MCF 10A (cell line): ENCODE results near the gene XKR7. TPM values are rescaled to one million over a fixed set of nuclear protein-coding genes. Genes with fewer than 3 reads are reported as not detected.
A peak's percentile ranks its signal among the peaks of the same experiment; 100 is the strongest.

Source experiments
- BruUV-seq: library from RNA; stranded (reverse); fragments of 400-500 nt; replicated peaks from 2 replicates; lab custom pipeline; 2021; lab: Mats Ljungman, UMichigan
- CTCF ChIA-PET: fragments of 300-600 bp; sonication (Branson Sonifier 250); formaldehyde crosslinking; extraction: SDS; loops from one replicate; lab custom pipeline; 2021; ENCODE audit warnings: antibody characterized with exemption, inconsistent platforms; lab: Yijun Ruan, JAX
- POLR2A ChIA-PET: fragments of 300-600, 350-650 bp; sonication (Branson Sonifier 250); formaldehyde crosslinking; extraction: SDS; loops from one replicate; lab custom pipeline; 2020; ENCODE audit warnings: antibody characterized with exemption, inconsistent platforms; lab: Yijun Ruan, JAX
- DNase-seq: peaks from one replicate; pipeline ENCODE4 v3.0.0-alpha.2; 2018; ENCODE audit not compliant: unreplicated experiment
- H3K27ac Mint-ChIP-seq: one replicate; pipeline ENCODE4 v1.8.0; 2022; ENCODE audit warnings: mild to moderate bottlenecking, low read depth, mixed read lengths; ENCODE audit not compliant: unreplicated experiment
- H3K27me3 Mint-ChIP-seq: one replicate; pipeline ENCODE4 v1.8.0; 2022; ENCODE audit warnings: mixed read lengths; ENCODE audit not compliant: insufficient read depth, unreplicated experiment
- H3K36me3 Mint-ChIP-seq: one replicate; pipeline ENCODE4 v1.8.0; 2022; ENCODE audit warnings: mild to moderate bottlenecking, moderate library complexity, mixed read lengths; ENCODE audit not compliant: insufficient read depth, unreplicated experiment
- H3K4me1 Mint-ChIP-seq: one replicate; pipeline ENCODE4 v1.8.0; 2022; ENCODE audit warnings: mixed read lengths; ENCODE audit not compliant: insufficient read depth, unreplicated experiment
- H3K4me3 Mint-ChIP-seq: one replicate; pipeline ENCODE4 v1.8.0; 2022; ENCODE audit warnings: mild to moderate bottlenecking, moderate library complexity, mixed read lengths; ENCODE audit not compliant: unreplicated experiment
- H3K9me3 Mint-ChIP-seq: one replicate; pipeline ENCODE4 v1.8.0; 2022; ENCODE audit warnings: mixed read lengths; ENCODE audit not compliant: unreplicated experiment
- CTCF ChIP-seq: fragments of 200-600 bp; IDR thresholded peaks from one replicate; pipeline ENCODE4 v1.8.0; 2022; ENCODE audit warnings: antibody characterized with exemption, mild to moderate bottlenecking; ENCODE audit not compliant: unreplicated experiment
- intact Hi-C: fragments of 100-400 bp; cut with micrococcal nuclease; formaldehyde crosslinking; loops from 2 replicates; pipeline ENCODE4 v1.14.1; 2022
- total RNA-seq: library from RNA; stranded (reverse); gene quantifications from 2 replicates; pipeline ENCODE4 v1.2.3, GENCODE V29; 2022

Gene XKR7
- total RNA-seq, 1 experiment from 2014 or later: not detected

- DNase-seq: peak; percentile 97
- TSS peak; percentile 37 for BruUV-seq
- ChIA-PET CTCF (interaction anchor here (0.6 to 8.4 kb wide), 55 partner anchors 8 to 700 kb away, joined by 3 to 200 read pairs (median 6); partner anchors contain the start of gene XKR7), POLR2A (interaction anchor here (0.7 to 3.2 kb wide), 12 partner anchors 10 to 556 kb away, joined by 3 to 17 read pairs (median 4); no protein-coding TSS in a partner anchor)
- H3K9me3 Mint-ChIP-seq: no peaks in the 10 kb centered on the region
- peaks cover 29% of the 10 kb centered on the region for H3K27me3 Mint-ChIP-seq
- peak within 1 kb of the TSS; percentile 81 for H3K4me3 Mint-ChIP-seq
- H3K4me1 Mint-ChIP-seq: peaks cover 13% of the 10 kb centered on the region
- intact Hi-C loops: loop anchor here (1.0 to 5.0 kb wide), 3 partner anchors 81 to 129 kb away; no protein-coding TSS in a partner anchor
- peaks cover 32% of the 10 kb centered on the region for H3K36me3 Mint-ChIP-seq
- peak; percentile 71 for TF ChIP-seq CTCF
- H3K27ac Mint-ChIP-seq: peak within 1 kb of the TSS; percentile 91
Measured at GRCh38 chr20:31951530-31952453, 16.2 kb upstream of the XKR7 start, which contains the start of gene PDRG1. TSS of gene PDRG1 (minus strand) at chr20:31952046. CDS start at chr20:31951961, 85 bp downstream.

GRCh38 chr20:31953556-31954148, 14.3 kb upstream of the XKR7 start:
- ChIA-PET POLR2A (interaction anchor here (0.9 to 1.1 kb wide), 2 partner anchors 83 to 99 kb away, joined by 5 read pairs; partner anchors contain the start of genes DUSP15 and TTLL9), CTCF (interaction anchor here (0.6 to 8.4 kb wide), 12 partner anchors 7 to 452 kb away, joined by 3 to 200 read pairs (median 11); no protein-coding TSS in a partner anchor)
- peaks cover 13% of the 10 kb centered on the region for H3K4me1 Mint-ChIP-seq
- H3K9me3 Mint-ChIP-seq: no peaks in the 10 kb centered on the region
- peaks cover 14% of the 10 kb centered on the region for H3K36me3 Mint-ChIP-seq
- intact Hi-C loops: loop anchor here (5.0 kb wide), 1 partner anchor 79 kb away; no protein-coding TSS in a partner anchor
- DNase-seq: no peak
- no peak overlapping the region for H3K27ac Mint-ChIP-seq
- no peak for TF ChIP-seq CTCF
- H3K27me3 Mint-ChIP-seq: peaks cover 38% of the 10 kb centered on the region
- BruUV-seq: no TSS peak
- no peak overlapping the region for H3K4me3 Mint-ChIP-seq

- H3K4me1 Mint-ChIP-seq: peaks cover 12% of the 10 kb centered on the region
- no TSS peak for BruUV-seq
- peaks cover 46% of the 10 kb centered on the region for H3K27me3 Mint-ChIP-seq
- H3K9me3 Mint-ChIP-seq: no peaks in the 10 kb centered on the region
- no peak for TF ChIP-seq CTCF
- no peak for DNase-seq
- intact Hi-C loops: loop anchor here (5.0 kb wide), 1 partner anchor 78 kb away; no protein-coding TSS in a partner anchor
- POLR2A ChIA-PET: interaction anchor here (0.8 to 1.1 kb wide), 2 partner anchors 14 to 100 kb away, joined by 3 to 5 read pairs; no protein-coding TSS in a partner anchor
- no peak overlapping the region for H3K27ac Mint-ChIP-seq
- no peak overlapping the region for H3K4me3 Mint-ChIP-seq
- H3K36me3 Mint-ChIP-seq: peaks cover 5% of the 10 kb centered on the region
- CTCF ChIA-PET: interaction anchor here (0.6 to 8.4 kb wide), 7 partner anchors 8 to 1422 kb away, joined by 3 to 200 read pairs (median 5); partner anchors contain the start of gene FOXS1
Measured at GRCh38 chr20:31954500-31954899, 13.5 kb upstream of the XKR7 start.
